SK-N-SH (cell line): ENCODE measurements around the gene KRTAP4-3.
"Not testable (repeated sequence)": the region's sequence is repeated elsewhere in the genome, so short reads cannot be mapped to it uniquely, and the experiment has no call there.

Experiments
- CTCF ChIP-seq: fragments of 200-600 bp; sonication (generic); IDR thresholded peaks from 2 replicates; pipeline ENCODE4 v1.6.1; 2017; ENCODE audit warnings: antibody characterized with exemption, mild to moderate bottlenecking, moderate library complexity
- EP300 ChIP-seq, 2 experiments: IDR thresholded peaks; 2 replicates each; pipeline versions ENCODE4 v1.4.0 to v1.6.1; 2012; ENCODE audit warnings: borderline replicate concordance in 1 of 2, low read depth in 1 of 2, low read length in 1 of 2
- FOSL2 ChIP-seq: IDR thresholded peaks from 2 replicates; pipeline ENCODE4 v1.4.0; 2012; ENCODE audit warnings: low read depth, mild to moderate bottlenecking, moderate library complexity, borderline replicate concordance
- FOXM1 ChIP-seq: IDR thresholded peaks from 2 replicates; pipeline ENCODE4 v1.4.0; 2012; ENCODE audit warnings: low read depth, mild to moderate bottlenecking
- MAX ChIP-seq: IDR thresholded peaks from 2 replicates; pipeline ENCODE4 v1.4.0; 2012; ENCODE audit warnings: low read depth
- NFIC ChIP-seq: IDR thresholded peaks from 2 replicates; pipeline ENCODE4 v1.4.0; 2012; ENCODE audit warnings: borderline replicate concordance
- POLR2AphosphoS5 ChIP-seq: IDR thresholded peaks from 2 replicates; pipeline ENCODE4 v1.6.1; 2012; ENCODE audit warnings: low read depth, low read length
- SIN3A ChIP-seq: IDR thresholded peaks from 2 replicates; pipeline ENCODE4 v1.6.1; 2012; ENCODE audit warnings: low read depth, mild to moderate bottlenecking, low read length, moderate library complexity, borderline replicate concordance

- TF ChIP-seq CTCF; FOSL2; POLR2AphosphoS5; NFIC; MAX; SIN3A; FOXM1; EP300 (IDR thresholded peaks at IDR 0.05; ENCODE audit: borderline replicate concordance in 1 of 2, low read depth in 1 of 2, low read length in 1 of 2): not testable (repeated sequence)
These were observed 21.9 kb upstream of the KRTAP4-3 start, which contains the start of gene KRTAP9-1 for GRCh38 chr17:41189837-41190318.
